ENCODE measurements around the gene MARK1.

GRCh38 chr1:220666349-220666748 lies 138.4 kb downstream of the MARK1 start:
- no peak for TF ChIP-seq CTCF (IDR thresholded peaks at IDR 0.05)
- no peak for TF ChIP-seq POLR2A (IDR thresholded peaks at IDR 0.05)
